HG03575 (cell line): Measurements from ENCODE around the gene RBM42.

Experiments
- ATAC-seq: cut with Tn5 transposase; IDR thresholded peaks from one replicate; pipeline ENCODE4 v1.9.1; 2021; ENCODE audit not compliant: unreplicated experiment, insufficient number of reproducible peaks, low FRiP score; ENCODE audit errors: extremely low read depth

RBM42 gene

DNA sequence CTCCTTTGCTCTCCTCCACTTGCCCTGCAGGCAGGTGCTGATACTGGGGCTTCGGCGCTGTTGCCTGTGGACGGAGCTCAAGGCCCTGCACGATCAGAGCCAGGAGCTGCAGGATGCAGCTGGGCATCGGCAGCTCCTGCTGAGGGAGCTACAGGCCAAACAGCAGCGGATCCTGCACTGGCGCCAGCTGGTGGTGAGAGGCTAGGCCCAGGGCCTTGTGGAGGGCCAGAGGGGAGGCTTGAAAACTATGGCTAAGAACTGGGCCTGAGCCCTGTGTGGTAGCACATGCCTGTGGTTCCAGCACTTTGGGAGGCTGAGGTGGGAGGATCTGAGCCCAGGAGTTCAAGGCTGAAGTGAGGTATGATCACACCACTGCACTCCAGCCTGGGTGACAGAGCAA lies 10.0 kb upstream of the RBM42 start:
- ATAC-seq, result no peak

- no peak for ATAC-seq
These were observed 9.4 kb upstream of the RBM42 start for GRCh38 chr19:35619290-35619923.

- no peak for ATAC-seq
These were observed 8.8 kb upstream of the RBM42 start for GRCh38 chr19:35620001-35620400.

DNA sequence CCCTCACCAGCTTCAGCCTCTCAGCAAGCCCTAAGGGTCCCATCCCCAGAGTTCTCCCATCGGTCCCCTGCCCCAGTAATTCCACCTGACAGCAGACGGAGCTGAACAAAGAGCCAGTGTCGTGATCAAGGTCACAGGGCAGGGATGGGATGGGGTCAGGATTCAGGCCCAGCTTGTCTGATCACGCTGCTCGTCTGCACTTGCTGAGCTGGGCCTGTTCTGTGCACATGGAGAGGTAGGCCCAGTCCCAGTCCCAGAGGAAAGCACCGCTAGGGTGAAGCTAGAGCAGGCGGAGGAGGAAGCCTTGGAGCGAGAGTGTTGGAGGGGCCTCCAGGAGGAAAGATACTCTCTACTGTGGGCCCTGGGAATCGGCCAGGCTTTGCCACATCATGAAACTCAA lies 7.1 kb upstream of the RBM42 start:
- ATAC-seq, result no peak

GRCh38 chr19:35622750-35623149 lies 6.1 kb upstream of the RBM42 start:
- ATAC-seq, result no peak

DNA sequence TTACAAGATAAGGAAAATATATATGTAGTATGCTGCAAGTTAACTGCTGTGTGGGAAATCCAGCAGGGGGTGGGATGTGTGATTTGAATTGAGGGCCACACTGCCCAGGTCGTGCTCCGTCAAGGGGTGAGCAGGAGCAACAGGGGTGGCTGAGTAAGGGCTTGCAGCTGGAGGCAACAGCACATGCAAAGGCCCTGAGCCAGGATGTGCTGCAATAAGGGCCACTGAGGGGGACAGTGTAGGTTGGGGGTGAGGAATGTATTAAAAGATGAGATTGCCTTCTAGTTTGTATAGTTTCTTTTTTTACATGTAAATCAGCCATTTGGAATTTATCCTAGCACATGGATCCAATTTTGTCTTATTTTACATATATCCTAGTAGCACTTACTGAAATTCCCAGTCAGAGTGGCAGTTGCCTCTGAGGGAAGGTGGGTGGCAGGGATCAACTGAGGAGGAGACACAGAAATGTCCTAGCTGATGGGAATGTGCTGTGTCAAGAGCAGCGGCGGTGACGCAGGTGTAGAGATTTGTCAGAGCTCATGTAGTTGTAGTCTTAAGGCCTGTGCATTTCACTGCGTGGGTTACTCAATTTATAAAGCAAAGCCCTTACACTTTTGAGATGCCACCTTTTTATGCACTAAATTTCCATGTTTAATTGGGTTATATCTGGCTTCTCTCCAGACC lies 5.4 kb upstream of the RBM42 start:
- ATAC-seq, result no peak

DNA sequence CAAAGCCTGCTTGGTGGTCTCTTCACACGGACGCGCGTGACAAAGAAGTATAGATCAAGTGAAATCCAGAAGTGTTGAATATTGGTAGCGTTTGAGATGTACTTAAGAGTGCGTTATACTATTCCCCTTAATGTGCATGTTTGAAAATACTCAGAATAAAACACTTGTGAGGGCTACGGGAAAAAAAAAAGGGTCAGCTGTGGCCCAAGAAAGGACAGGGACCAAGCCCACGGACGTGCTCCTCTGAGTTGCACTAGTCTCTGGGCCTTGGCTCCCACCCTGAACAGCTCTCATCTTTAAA lies 622 bp upstream of the RBM42 start:
- ATAC-seq, result no peak

GRCh38 chr19:35629332-35629633 lies 447 bp downstream of the RBM42 start:
- no peak for ATAC-seq

GRCh38 chr19:35633727-35634440 lies 5.0 kb downstream of the RBM42 start:
- ATAC-seq, result no peak

- ATAC-seq, result no peak
These were observed 7.8 kb downstream of the RBM42 start for GRCh38 chr19:35636651-35637050.

DNA sequence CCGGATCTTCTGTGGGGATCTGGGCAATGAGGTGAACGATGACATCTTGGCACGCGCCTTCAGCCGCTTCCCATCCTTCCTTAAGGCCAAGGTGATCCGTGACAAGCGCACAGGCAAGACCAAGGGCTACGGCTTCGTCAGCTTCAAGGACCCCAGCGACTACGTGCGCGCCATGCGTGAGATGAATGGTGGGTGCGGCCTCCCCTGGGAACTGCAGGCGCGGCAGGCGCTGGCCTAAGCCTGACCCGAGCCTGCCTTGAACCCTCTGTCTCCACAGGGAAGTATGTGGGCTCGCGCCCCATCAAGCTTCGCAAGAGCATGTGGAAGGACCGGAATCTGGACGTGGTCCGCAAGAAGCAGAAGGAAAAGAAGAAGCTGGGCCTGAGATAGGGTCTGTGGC lies 8.3 kb downstream of the RBM42 start:
- no peak for ATAC-seq

DNA sequence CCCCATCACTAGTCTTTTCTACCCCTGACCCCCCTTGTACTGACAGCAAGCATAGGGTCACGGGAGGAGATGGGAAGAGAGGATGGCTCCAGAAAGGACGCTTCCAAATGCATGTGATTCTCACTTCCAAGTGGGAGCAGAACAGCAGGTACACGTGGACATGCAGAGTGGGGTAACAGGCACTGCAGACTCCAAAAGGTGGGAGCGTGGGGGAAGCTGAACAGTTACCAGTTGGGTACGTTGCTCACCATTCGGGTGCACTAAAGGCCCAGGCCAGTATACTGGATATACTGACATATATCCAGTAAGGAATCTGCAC lies 10.4 kb downstream of the RBM42 start:
- no peak for ATAC-seq

DNA sequence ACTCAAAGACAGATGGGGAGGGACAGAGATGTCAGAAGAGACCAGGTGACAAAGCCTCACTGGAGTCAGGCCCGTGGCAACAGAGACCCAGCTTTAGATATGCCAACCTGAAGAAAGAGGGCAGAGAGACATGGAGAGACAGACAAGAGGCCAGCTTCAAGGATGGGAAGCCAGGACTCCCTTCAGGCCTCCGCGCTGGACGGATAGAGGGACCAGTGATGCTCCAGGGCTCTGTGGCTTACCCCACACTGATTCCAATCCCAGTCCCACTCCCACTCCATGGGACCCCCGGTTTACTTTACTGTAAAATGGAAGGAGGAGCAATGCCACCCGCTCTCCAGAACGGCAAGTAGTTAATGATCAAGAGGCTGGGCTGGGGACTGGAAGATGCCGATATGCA lies 11.0 kb downstream of the RBM42 start:
- no peak for ATAC-seq

- no peak for ATAC-seq
These were observed 12.8 kb downstream of the RBM42 start, which contains the start of gene ETV2 for GRCh38 chr19:35641515-35642151. ETV2 (plus strand) TSS chr19:35641745; CDS start chr19:35642461, 716 bp downstream.

DNA sequence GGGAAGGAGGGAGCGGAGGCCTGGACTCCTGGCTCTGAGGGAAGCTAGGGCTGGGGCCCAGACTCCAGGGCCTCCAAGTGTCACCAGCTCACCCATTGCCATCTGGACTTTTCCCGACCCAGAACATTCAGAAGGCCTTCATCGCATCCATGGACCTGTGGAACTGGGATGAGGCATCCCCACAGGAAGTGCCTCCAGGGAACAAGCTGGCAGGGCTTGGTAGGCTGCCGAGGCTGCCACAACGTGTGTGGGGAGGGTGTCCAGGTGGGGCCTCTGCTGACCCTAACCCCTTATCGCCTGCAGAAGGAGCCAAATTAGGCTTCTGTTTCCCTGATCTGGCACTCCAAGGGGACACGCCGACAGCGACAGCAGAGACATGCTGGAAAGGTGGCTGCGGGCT lies 13.5 kb downstream of the RBM42 start:
- no peak for ATAC-seq

GRCh38 chr19:35642798-35643254 lies 14.0 kb downstream of the RBM42 start:
- ATAC-seq, result no peak

GRCh38 chr19:35643255-35644205 lies 14.7 kb downstream of the RBM42 start:
- ATAC-seq, result no peak

- ATAC-seq, result no peak
These were observed 15.6 kb downstream of the RBM42 start for GRCh38 chr19:35644206-35644986.
